Muscle layer of duodenum (tissue), 2 donors: ENCODE measurements around the gene RACK1.
A peak's percentile ranks its signal among the peaks of the same experiment; 100 is the strongest.

Experiments
- H3K27ac ChIP-seq: one replicate; pipeline ENCODE4 v1.7.0; 2013; ENCODE audit warnings: mild to moderate bottlenecking, low read length
- H3K27me3 ChIP-seq: one replicate; pipeline ENCODE4 v1.7.0; 2013; ENCODE audit warnings: low read depth, mild to moderate bottlenecking, control low read depth, low read length
- H3K36me3 ChIP-seq, 2 donors: one replicate each; pipeline ENCODE4 v1.7.0; 2013; ENCODE audit warnings: low read length in 2 of 2, control low read depth in 1 of 2, mild to moderate bottlenecking in 1 of 2; ENCODE audit not compliant: insufficient read depth in 2 of 2, control insufficient read depth in 1 of 2
- H3K4me1 ChIP-seq, 2 donors: one replicate each; pipeline ENCODE4 v1.7.0; 2013; ENCODE audit warnings: low read length in 2 of 2, mild to moderate bottlenecking in 2 of 2, control low read depth in 1 of 2, moderate library complexity in 1 of 2; ENCODE audit not compliant: insufficient read depth in 2 of 2, control insufficient read depth in 1 of 2
- H3K4me3 ChIP-seq, 2 donors: one replicate each; pipeline ENCODE4 v1.7.0; 2013; ENCODE audit warnings: low read length in 2 of 2, low read depth in 1 of 2, mild to moderate bottlenecking in 1 of 2
- H3K9me3 ChIP-seq, 2 donors: one replicate each; pipeline ENCODE4 v1.7.0; 2013; ENCODE audit warnings: low read length in 2 of 2, control low read depth in 1 of 2, mild to moderate bottlenecking in 1 of 2; ENCODE audit not compliant: control insufficient read depth in 1 of 2
- donor health status: healthy.

The RACK1 gene

GRCh38 chr5:181189363-181189961, 54.2 kb downstream of the RACK1 start:
- Histone ChIP-seq H3K4me1 (peaks cover 0 to 11% of the 10 kb centered on the region in 2 donors), H3K27ac (peak overlapping the region; percentile 43), H3K27me3 (no peaks in the 10 kb centered on the region), H3K9me3 (no peaks in the 10 kb centered on the region), H3K36me3 (no peaks in the 10 kb centered on the region), H3K4me3 (peak overlapping the region; percentile 96 to 99)

DNA sequence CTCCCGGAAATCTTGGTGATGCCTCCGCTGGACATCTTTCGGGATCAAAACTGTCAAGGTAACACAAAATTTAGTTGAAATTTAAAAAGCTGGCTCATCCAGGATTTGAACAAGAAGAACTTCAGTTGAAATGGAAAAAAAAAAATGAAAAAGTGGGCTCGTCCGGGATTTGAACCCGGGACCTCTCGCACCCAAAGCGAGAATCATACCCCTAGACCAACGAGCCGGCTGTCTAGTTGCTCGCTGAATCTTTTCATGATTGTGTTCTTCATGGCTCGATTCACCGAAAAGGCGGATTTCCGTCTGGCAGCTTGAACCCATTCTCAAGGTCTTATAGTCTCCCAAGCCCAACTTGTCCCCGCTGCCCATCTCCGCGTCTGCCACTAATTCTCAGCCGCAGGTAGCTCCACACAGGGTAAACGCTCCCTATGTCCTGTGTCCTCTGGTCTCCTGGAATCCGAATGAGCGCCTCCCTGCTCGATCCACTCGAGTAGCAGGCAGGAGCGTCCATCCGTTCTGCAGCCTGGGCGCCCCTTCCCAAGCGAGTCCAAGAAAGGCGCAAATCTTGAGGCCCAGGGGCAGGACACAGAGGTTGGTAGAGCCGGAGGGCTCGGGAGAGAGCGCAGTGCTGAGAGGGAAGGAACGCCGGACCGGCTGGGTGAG, 54.9 kb downstream of the RACK1 start:
- Histone ChIP-seq H3K9me3 (no peaks in the 10 kb centered on the region), H3K36me3 (no peaks in the 10 kb centered on the region), H3K4me1 (peaks cover 0 to 11% of the 10 kb centered on the region in 2 donors), H3K4me3 (peak overlapping the region; percentile 96 to 99), H3K27ac (peak overlapping the region; percentile 63), H3K27me3 (no peaks in the 10 kb centered on the region)

DNA sequence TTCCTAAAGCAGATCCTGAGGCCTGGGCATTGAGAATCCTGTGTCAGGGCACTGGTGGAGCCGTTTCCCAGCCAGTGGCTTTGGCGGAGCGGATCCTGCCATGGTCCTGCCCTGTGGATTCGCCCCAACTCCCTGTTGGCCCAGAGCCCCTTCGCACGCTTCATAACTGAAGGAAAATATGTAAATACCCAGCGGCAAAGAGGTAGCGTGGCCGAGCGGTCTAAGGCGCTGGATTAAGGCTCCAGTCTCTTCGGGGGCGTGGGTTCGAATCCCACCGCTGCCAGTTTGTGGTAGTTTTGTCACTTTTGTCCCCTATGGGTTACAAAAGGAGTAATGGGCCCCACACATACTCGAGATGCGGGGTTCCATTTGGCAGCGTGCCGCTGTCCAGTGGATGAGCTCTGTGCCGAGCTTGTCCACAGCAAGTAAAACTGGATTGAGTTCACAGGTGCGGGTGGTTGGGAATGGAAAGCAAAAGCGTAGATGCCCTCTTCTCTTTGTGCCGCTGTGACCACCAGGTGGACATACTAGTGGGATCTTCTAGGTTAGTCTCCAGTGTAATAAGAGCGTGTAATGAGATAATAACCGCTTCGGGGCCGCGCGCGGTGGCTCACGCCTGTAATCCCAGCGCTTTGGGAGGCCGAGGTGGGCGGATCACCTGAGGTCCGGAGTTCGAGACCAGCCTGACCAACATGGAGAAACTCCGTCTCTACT, 56.0 kb downstream of the RACK1 start:
- Histone ChIP-seq H3K27ac (no peak overlapping the region), H3K4me1 (peaks cover 0 to 10% of the 10 kb centered on the region in 2 donors), H3K4me3 (peak overlapping the region; percentile 11 to 99), H3K36me3 (no peaks in the 10 kb centered on the region), H3K9me3 (no peaks in the 10 kb centered on the region), H3K27me3 (no peaks in the 10 kb centered on the region)

GRCh38 chr5:181186986-181187499, 56.7 kb downstream of the RACK1 start:
- H3K27ac ChIP-seq: no peak overlapping the region
- H3K9me3 ChIP-seq: no peaks in the 10 kb centered on the region
- no peaks in the 10 kb centered on the region for H3K27me3 ChIP-seq
- no peak overlapping the region for H3K4me3 ChIP-seq
- peaks cover 0 to 5% of the 10 kb centered on the region in 2 donors for H3K4me1 ChIP-seq
- H3K36me3 ChIP-seq: no peaks in the 10 kb centered on the region
